Mesendoderm (in vitro differentiated cells): ENCODE data around the gene SURF6.

Experiments
- DNase-seq: peaks from one replicate; pipeline ENCODE4 v3.0.0; 2013
- H2AK5ac ChIP-seq: 2 replicates; pipeline ENCODE4 v1.6.1; 2013; ENCODE audit warnings: low read length, inconsistent platforms
- H2BK120ac ChIP-seq: 2 replicates; pipeline ENCODE4 v1.6.1; 2013; ENCODE audit warnings: low read depth, mild to moderate bottlenecking, low read length, moderate library complexity, mixed read lengths
- H2BK15ac ChIP-seq: replicated peaks from 2 replicates; pipeline ENCODE4 v1.6.1; 2013; ENCODE audit warnings: low read depth, mild to moderate bottlenecking, moderate library complexity
- H2BK5ac ChIP-seq: 2 replicates; pipeline ENCODE4 v1.6.1; 2013; ENCODE audit warnings: low read length, inconsistent platforms
- H3K18ac ChIP-seq: 2 replicates; pipeline ENCODE4 v1.6.1; 2013; ENCODE audit warnings: mild to moderate bottlenecking, low read length, mixed read lengths
- H3K23ac ChIP-seq: one replicate; pipeline ENCODE4 v1.6.1; 2013; ENCODE audit warnings: low read length
- H3K27ac ChIP-seq: 2 replicates; pipeline ENCODE4 v1.5.1; 2013; ENCODE audit warnings: low read depth, mild to moderate bottlenecking, inconsistent platforms, low read length, moderate library complexity
- H3K27me3 ChIP-seq: 2 replicates; pipeline ENCODE4 v1.6.1; 2013; ENCODE audit warnings: low read length, control low read depth, mild to moderate bottlenecking, inconsistent platforms; ENCODE audit not compliant: insufficient read depth, poor library complexity
- H3K36me3 ChIP-seq: 2 replicates; pipeline ENCODE4 v1.6.1; 2013; ENCODE audit warnings: low read length, inconsistent platforms; ENCODE audit not compliant: control insufficient read depth, insufficient read depth
- H3K4ac ChIP-seq: one replicate; pipeline ENCODE4 v1.6.1; 2013; ENCODE audit warnings: low read depth, mild to moderate bottlenecking, low read length, moderate library complexity
- H3K4me1 ChIP-seq: 2 replicates; pipeline ENCODE4 v1.6.1; 2013; ENCODE audit warnings: low read depth, low read length, inconsistent platforms; ENCODE audit not compliant: control insufficient read depth
- H3K4me2 ChIP-seq: 2 replicates; pipeline ENCODE4 v1.6.1; 2013; ENCODE audit warnings: low read length
- H3K4me3 ChIP-seq: 2 replicates; pipeline ENCODE4 v1.5.1; 2013; ENCODE audit warnings: mild to moderate bottlenecking, low read length
- H3K56ac ChIP-seq: one replicate; pipeline ENCODE4 v1.6.1; 2013; ENCODE audit warnings: low read length
- H3K79me1 ChIP-seq: 2 replicates; pipeline ENCODE4 v1.6.1; 2013; ENCODE audit warnings: low read length, inconsistent platforms
- H3K79me2 ChIP-seq: 2 replicates; pipeline ENCODE4 v1.6.1; 2013; ENCODE audit warnings: mild to moderate bottlenecking, low read length; ENCODE audit not compliant: control insufficient read depth, insufficient read depth
- H3K9ac ChIP-seq: 2 replicates; pipeline ENCODE4 v1.6.1; 2013; ENCODE audit warnings: low read length, inconsistent platforms
- H4K5ac ChIP-seq: one replicate; pipeline ENCODE4 v1.6.1; 2013; ENCODE audit warnings: low read length
- H4K8ac ChIP-seq: one replicate; pipeline ENCODE4 v1.6.1; 2013; ENCODE audit warnings: low read depth, mild to moderate bottlenecking, control low read depth, low read length, moderate library complexity
- WGBS: extraction: QIAGEN DNeasy Blood & Tissue Kit; methylation state at CpG from one replicate; pipeline ENCODE4 v1.1.7; 2013; ENCODE audit warnings: low lambda C conversion rate, missing lambda C conversion rate; ENCODE audit not compliant: insufficient coverage; ENCODE audit errors: extremely low coverage; 5-methylcytosine and 5-hydroxymethylcytosine counted together

The SURF6 gene

GRCh38 chr9:133370685-133371084, 34.7 kb upstream of the SURF6 start:
- WGBS, result no CpG with 5 or more reads among the region's 9 CpGs
- H3K27ac ChIP-seq, result no peak overlapping the region

DNA sequence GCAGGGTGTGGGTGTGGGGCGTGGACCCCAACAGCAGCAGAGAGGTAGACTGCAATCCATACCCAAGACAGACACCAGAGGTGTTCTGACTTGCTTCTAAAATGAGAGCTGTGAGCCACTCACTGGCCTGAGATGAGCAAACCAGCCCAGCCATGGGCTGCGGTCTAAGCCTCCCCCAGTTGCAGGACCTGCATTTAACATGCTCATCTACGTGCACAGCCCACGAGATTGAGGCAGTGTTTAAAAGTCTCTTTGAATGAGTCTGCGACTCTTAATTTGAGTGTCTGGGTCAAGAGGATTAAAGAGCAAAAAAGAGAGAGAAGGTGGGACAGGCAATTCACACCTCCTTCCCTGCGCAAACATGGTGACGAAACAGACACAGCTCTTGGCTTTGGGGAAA, 33.9 kb upstream of the SURF6 start:
- Histone ChIP-seq H3K4me3 (no peak overlapping the region), H3K79me1 (peaks cover 62% of the 10 kb centered on the region), H2AK5ac (no peak overlapping the region), H3K4ac (no peak overlapping the region), H2BK15ac (no peak overlapping the region), H3K23ac (no peak overlapping the region), H3K36me3 (peaks cover 9% of the 10 kb centered on the region), H3K27me3 (no peaks in the 10 kb centered on the region), H4K8ac (no peak overlapping the region), H3K4me2 (no peak overlapping the region), H3K27ac (no peak overlapping the region), H3K9ac (no peak overlapping the region), H2BK5ac (no peak overlapping the region), H3K18ac (no peak overlapping the region), H4K5ac (no peak overlapping the region), H3K56ac (no peak overlapping the region), H2BK120ac (no peak overlapping the region), H3K79me2 (peaks cover 76% of the 10 kb centered on the region), H3K4me1 (no peaks in the 10 kb centered on the region)
- no peak for DNase-seq
- WGBS, result no CpG with 5 or more reads among the region's 7 CpGs

More at GRCh38 chr9:133370685-133371084, 34.7 kb upstream of the SURF6 start:
- Histone ChIP-seq H4K5ac (no peak overlapping the region), H2AK5ac (no peak overlapping the region), H2BK15ac (no peak overlapping the region), H3K36me3 (peaks cover 9% of the 10 kb centered on the region), H3K4ac (no peak overlapping the region), H3K56ac (no peak overlapping the region), H3K18ac (no peak overlapping the region), H2BK120ac (no peak overlapping the region), H3K9ac (no peak overlapping the region), H3K79me2 (peaks cover 82% of the 10 kb centered on the region), H2BK5ac (no peak overlapping the region), H3K4me1 (no peaks in the 10 kb centered on the region), H4K8ac (no peak overlapping the region), H3K23ac (no peak overlapping the region), H3K79me1 (peaks cover 64% of the 10 kb centered on the region), H3K4me3 (no peak overlapping the region), H3K27me3 (no peaks in the 10 kb centered on the region), H3K4me2 (no peak overlapping the region)
- DNase-seq, result no peak

DNA sequence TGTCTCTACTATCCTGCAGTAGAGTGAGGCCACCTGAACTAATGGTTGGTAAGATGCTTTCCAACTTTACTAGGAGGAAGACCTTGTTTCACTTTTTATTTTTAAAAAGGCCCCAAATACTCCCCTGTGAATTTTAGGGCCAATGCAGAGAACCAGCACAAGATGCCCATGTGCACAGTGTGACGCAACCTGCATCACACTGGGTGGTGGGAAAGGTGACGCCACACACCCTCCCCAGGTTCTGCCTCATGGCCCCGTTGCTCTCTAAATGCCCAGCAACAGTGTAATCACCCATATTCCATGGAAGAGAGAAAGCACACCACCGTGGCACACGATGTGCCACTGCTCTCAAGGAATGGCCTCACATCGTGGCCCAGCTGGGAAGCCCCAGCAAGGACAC, 33.4 kb upstream of the SURF6 start:
- no peak overlapping the region for H3K18ac ChIP-seq
- H3K9ac ChIP-seq, result no peak overlapping the region
- peaks cover 10% of the 10 kb centered on the region for H3K36me3 ChIP-seq
- no peak overlapping the region for H4K5ac ChIP-seq
- no peak overlapping the region for H2BK120ac ChIP-seq
- H3K4ac ChIP-seq, result no peak overlapping the region
- no CpG with 5 or more reads among the region's 6 CpGs for WGBS
- DNase-seq, result no peak
- peaks cover 71% of the 10 kb centered on the region for H3K79me2 ChIP-seq
- no peaks in the 10 kb centered on the region for H3K4me1 ChIP-seq
- no peak overlapping the region for H4K8ac ChIP-seq
- no peak overlapping the region for H3K4me2 ChIP-seq
- H3K27me3 ChIP-seq, result no peaks in the 10 kb centered on the region
- H2BK15ac ChIP-seq, result no peak overlapping the region
- H3K27ac ChIP-seq, result no peak overlapping the region
- H3K4me3 ChIP-seq, result no peak overlapping the region
- H3K79me1 ChIP-seq, result peaks cover 61% of the 10 kb centered on the region
- no peak overlapping the region for H3K23ac ChIP-seq
- no peak overlapping the region for H2AK5ac ChIP-seq
- no peak overlapping the region for H2BK5ac ChIP-seq
- H3K56ac ChIP-seq, result no peak overlapping the region

- Histone ChIP-seq H2BK120ac (no peak overlapping the region), H2AK5ac (no peak overlapping the region), H3K79me2 (peaks cover 66% of the 10 kb centered on the region), H2BK15ac (no peak overlapping the region), H3K9ac (no peak overlapping the region), H4K8ac (no peak overlapping the region), H3K56ac (no peak overlapping the region), H3K4ac (no peak overlapping the region), H2BK5ac (no peak overlapping the region), H3K18ac (no peak overlapping the region), H3K4me2 (no peak overlapping the region), H3K4me1 (no peaks in the 10 kb centered on the region), H3K36me3 (peaks cover 14% of the 10 kb centered on the region), H3K4me3 (no peak overlapping the region), H3K23ac (no peak overlapping the region), H3K79me1 (peaks cover 59% of the 10 kb centered on the region), H4K5ac (no peak overlapping the region), H3K27me3 (no peaks in the 10 kb centered on the region), H3K27ac (no peak overlapping the region)
- no CpG with 5 or more reads among the region's 18 CpGs for WGBS
- DNase-seq, result no peak
Observed at GRCh38 chr9:133368249-133368881, 32.4 kb upstream of the SURF6 start.

GRCh38 chr9:133367778-133368177, 31.8 kb upstream of the SURF6 start:
- Histone ChIP-seq H3K4ac (no peak overlapping the region), H3K4me2 (no peak overlapping the region), H2AK5ac (no peak overlapping the region), H3K56ac (no peak overlapping the region), H3K18ac (no peak overlapping the region), H3K27me3 (no peaks in the 10 kb centered on the region), H3K27ac (no peak overlapping the region), H2BK5ac (no peak overlapping the region), H3K79me2 (peaks cover 61% of the 10 kb centered on the region), H3K36me3 (peaks cover 18% of the 10 kb centered on the region), H2BK120ac (no peak overlapping the region), H3K4me1 (no peaks in the 10 kb centered on the region), H3K23ac (peak overlapping the region; percentile 61), H3K9ac (no peak overlapping the region), H4K5ac (no peak overlapping the region), H3K79me1 (peaks cover 56% of the 10 kb centered on the region), H2BK15ac (no peak overlapping the region), H4K8ac (no peak overlapping the region), H3K4me3 (no peak overlapping the region)
- WGBS, result no CpG with 5 or more reads among the region's 10 CpGs
- no peak for DNase-seq

GRCh38 chr9:133367221-133367620, 31.2 kb upstream of the SURF6 start:
- Histone ChIP-seq H3K4me3 (no peak overlapping the region), H2BK15ac (no peak overlapping the region), H3K36me3 (peaks cover 15% of the 10 kb centered on the region)

More at GRCh38 chr9:133367221-133367620, 31.2 kb upstream of the SURF6 start:
- no peak overlapping the region for H3K18ac ChIP-seq
- no peak overlapping the region for H3K23ac ChIP-seq
- no peak overlapping the region for H2AK5ac ChIP-seq
- no peaks in the 10 kb centered on the region for H3K4me1 ChIP-seq
- H4K8ac ChIP-seq, result no peak overlapping the region
- H3K4me2 ChIP-seq, result no peak overlapping the region
- no peaks in the 10 kb centered on the region for H3K27me3 ChIP-seq
- H3K79me1 ChIP-seq, result peaks cover 50% of the 10 kb centered on the region
- H3K9ac ChIP-seq, result no peak overlapping the region
- peaks cover 55% of the 10 kb centered on the region for H3K79me2 ChIP-seq
- no peak overlapping the region for H3K4ac ChIP-seq
- no peak overlapping the region for H3K56ac ChIP-seq
- no CpG with 5 or more reads among the region's 22 CpGs for WGBS
- H4K5ac ChIP-seq, result no peak overlapping the region
- no peak overlapping the region for H3K27ac ChIP-seq
- H2BK120ac ChIP-seq, result no peak overlapping the region
- H2BK5ac ChIP-seq, result no peak overlapping the region
- no peak for DNase-seq
